ENCODE measurements around the gene QRICH2.
A peak's percentile ranks its signal among the peaks of the same experiment; 100 is the strongest.

Gene QRICH2

DNA sequence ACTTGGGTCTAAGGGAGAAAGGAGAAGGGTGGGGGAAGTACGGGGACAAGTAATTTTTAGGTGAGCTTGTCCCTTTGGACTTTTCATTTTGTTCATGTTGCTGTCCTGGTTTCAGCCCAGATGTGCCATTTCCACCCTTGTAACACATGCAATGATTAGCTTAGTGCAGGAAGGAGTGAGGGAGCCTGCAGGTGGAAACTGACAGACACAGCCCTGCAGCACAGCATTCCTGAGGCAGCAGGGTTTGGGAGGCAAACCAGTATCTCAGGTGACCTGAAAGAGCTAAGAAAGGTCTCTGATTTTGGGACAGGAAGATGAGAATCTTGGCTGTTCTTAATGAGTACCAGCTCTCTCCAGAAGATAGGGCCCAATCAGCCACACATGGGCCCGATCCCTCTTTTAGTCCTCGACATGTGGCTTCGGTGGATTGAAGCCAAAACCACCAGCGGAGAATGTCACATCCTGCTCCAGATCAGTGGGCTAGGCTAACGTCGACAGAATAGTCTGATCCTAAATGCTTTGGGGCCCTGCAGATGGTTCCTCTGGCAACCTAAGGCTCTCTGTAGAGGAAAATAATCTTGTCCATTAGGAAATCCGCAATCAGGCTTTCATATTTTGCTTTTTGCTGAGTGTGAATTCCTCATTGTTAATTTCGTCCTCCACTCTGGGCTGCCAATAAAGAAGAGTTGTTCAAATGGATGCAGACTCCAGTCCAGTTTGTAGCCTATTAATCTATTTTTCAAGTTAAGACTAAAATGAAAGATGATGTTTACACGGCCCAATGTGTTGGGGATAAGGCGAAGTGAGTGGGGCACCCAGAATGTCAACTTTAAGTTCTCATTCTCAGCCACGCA is 64.0 kb downstream of the QRICH2 start:
- TF ChIP-seq, protein P1, sequence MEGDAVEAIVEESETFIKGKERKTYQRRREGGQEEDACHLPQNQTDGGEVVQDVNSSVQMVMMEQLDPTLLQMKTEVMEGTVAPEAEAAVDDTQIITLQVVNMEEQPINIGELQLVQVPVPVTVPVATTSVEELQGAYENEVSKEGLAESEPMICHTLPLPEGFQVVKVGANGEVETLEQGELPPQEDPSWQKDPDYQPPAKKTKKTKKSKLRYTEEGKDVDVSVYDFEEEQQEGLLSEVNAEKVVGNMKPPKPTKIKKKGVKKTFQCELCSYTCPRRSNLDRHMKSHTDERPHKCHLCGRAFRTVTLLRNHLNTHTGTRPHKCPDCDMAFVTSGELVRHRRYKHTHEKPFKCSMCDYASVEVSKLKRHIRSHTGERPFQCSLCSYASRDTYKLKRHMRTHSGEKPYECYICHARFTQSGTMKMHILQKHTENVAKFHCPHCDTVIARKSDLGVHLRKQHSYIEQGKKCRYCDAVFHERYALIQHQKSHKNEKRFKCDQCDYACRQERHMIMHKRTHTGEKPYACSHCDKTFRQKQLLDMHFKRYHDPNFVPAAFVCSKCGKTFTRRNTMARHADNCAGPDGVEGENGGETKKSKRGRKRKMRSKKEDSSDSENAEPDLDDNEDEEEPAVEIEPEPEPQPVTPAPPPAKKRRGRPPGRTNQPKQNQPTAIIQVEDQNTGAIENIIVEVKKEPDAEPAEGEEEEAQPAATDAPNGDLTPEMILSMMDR (IDR thresholded peaks at IDR 0.05; ENCODE audit: control insufficient read depth, extremely low read depth, insufficient read depth): no peak
- no peak for DNase-seq (ENCODE audit: low read depth)
- no peak overlapping the region for H3K4me3 ChIP-seq (ENCODE audit: low read depth, low read length)

- DNase-seq (ENCODE audit: low read depth): no peak
- TF ChIP-seq, protein P1 (IDR thresholded peaks at IDR 0.05; ENCODE audit: control insufficient read depth, extremely low read depth, insufficient read depth): no peak
- H3K4me3 ChIP-seq (ENCODE audit: low read depth, low read length): peak overlapping the region; percentile 60; the same call in 1 of the 2 replicates
Observed at GRCh38 chr17:76241691-76242255, 66.3 kb downstream of the QRICH2 start.

DNA sequence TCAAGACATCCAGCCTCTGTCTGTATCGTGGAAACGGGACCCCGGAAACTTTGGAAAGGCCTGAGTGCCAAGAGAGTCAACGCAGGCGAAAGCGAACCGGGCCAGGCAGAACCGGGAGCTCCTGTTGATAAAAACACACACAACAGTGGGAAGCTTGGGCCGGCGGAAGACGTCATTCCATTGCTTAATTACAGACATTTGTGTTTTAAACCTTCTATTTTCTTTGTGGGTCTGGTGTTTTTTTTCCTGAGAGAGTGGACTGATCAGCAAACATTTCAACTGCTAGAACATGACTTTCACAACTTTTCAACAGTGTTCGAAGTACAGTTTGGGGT is 66.9 kb downstream of the QRICH2 start:
- TF ChIP-seq, protein P1 (IDR thresholded peaks at IDR 0.05; ENCODE audit: control insufficient read depth, extremely low read depth, insufficient read depth): no peak
- no peak for DNase-seq (ENCODE audit: low read depth)
- H3K4me3 ChIP-seq (ENCODE audit: low read depth, low read length): peak overlapping the region; percentile 60

DNA sequence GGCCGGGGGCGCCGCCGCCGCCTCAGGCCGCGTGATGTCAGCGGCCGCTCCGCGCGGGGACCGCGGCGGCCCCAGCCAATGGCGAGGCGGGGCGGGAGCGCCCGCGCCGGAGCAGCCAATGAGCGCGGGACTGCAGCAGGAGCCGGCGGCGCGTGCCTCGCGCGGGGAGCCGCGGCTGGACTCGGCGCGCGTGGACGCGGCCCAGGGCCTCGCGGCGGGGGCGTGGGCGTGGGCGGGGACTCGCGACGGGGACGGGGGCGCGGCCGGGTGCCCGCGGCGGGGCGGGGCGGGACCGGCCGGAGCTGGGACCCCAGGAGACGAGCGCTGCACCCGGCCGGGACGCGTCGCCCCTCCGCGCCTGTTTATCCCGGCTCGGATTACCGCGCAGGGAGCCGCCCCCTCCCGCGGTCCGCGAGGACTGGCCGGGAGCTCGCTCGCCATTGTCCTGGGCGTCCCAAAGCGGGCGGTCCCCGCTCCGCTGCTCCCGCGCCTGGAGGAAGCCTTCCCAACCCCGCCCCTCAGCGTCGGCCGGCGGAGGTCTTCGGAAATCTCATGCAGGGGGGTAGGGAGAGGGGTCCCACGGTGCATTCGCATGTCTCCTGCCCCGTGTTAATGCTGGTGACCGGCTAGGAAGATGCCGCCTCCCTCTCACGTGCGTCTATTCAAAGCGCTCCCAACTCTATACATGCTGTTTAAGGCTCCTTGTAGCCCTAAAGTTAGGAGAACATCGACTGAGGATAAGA is 67.4 kb downstream of the QRICH2 start, which contains the start of gene RNF157:
Gene RNF157, minus strand, starts transcription at position 33 of the 743 bp plus-strand sequence. CDS start 253 bp downstream, outside the sequence.
- TF ChIP-seq, protein P1 (IDR thresholded peaks at IDR 0.05; ENCODE audit: control insufficient read depth, extremely low read depth, insufficient read depth): no peak
- no peak for DNase-seq (ENCODE audit: low read depth)
- peak within 1 kb of the TSS; percentile 60 for H3K4me3 ChIP-seq (ENCODE audit: low read depth, low read length)

GRCh38 chr17:76239538-76240274 is 68.4 kb downstream of the QRICH2 start:
- TF ChIP-seq, protein P1 (IDR thresholded peaks at IDR 0.05; ENCODE audit: control insufficient read depth, extremely low read depth, insufficient read depth): no peak
- H3K4me3 ChIP-seq (ENCODE audit: low read depth, low read length): peak overlapping the region; percentile 40
- DNase-seq (ENCODE audit: low read depth): no peak

DNA sequence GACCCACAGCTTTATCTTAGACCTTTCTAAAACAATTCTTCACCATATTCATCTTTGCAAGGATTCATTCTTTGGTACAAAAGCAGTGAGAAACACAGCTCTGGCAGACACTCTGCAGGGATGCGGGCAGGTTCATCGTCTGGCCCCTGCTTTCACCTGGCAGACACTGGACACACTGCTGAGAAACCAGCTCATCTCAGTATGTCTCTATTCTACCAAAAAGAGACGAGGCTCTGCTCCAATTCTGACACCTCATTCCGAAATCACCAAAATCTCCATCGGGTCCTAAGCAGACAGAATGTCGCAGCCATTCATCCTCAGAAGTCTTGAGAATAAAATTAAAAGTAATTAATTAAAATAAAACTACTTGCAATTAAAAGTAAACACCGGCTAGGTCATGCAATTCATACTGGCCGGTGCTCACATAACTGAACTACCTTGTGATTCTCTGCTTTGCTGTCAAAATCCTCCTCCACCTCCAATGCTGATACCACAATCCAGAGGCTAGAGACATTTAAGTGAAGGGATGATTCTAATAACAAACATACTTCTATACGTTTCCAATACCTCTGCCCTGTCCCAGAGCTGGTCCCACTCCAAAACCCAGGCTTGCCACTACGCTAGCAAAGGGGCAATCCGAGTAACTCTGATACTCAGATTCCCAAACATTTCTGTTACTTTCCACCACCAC is 69.1 kb downstream of the QRICH2 start:
- no peak for DNase-seq (ENCODE audit: low read depth)
- H3K4me3 ChIP-seq (ENCODE audit: low read depth, low read length): no peak overlapping the region
- TF ChIP-seq, protein P1 (IDR thresholded peaks at IDR 0.05; ENCODE audit: control insufficient read depth, extremely low read depth, insufficient read depth): no peak

All from LNCaP clone FGC (cell line).